RPMI7951 (cell line): Measurements from ENCODE around the gene DGAT2. TPM values are rescaled to one million over a fixed set of nuclear protein-coding genes. Genes with fewer than 3 reads are reported as not detected.

Experiments
- DNase-seq: peaks from one replicate; pipeline ENCODE4 v3.0.0-alpha.2; 2012; ENCODE audit warnings: low read depth
- total RNA-seq: library from RNA; depleted of rRNA; stranded (reverse); fragments of >200 nt; shearing (Covaris generic); gene quantifications from 2 replicates; pipeline ENCODE4 v1.2.3, GENCODE V29; 2014

Gene DGAT2
- total RNA-seq, 1 experiment from 2014 or later: 2.4 TPM

- peak; percentile 51 for DNase-seq
Measured at GRCh38 chr11:75800728-75801361, 32.3 kb downstream of the DGAT2 start.

- no peak for DNase-seq
Measured at GRCh38 chr11:75801362-75802020, 32.9 kb downstream of the DGAT2 start.

- no peak for DNase-seq
Measured at GRCh38 chr11:75802021-75802912, 33.7 kb downstream of the DGAT2 start.

- peak; percentile 60 for DNase-seq
Measured at GRCh38 chr11:75802913-75803820, 34.6 kb downstream of the DGAT2 start.

- no peak for DNase-seq
Measured at GRCh38 chr11:75809111-75809510, 40.5 kb downstream of the DGAT2 start.

- no peak for DNase-seq
Measured at GRCh38 chr11:75809991-75810390, 41.4 kb downstream of the DGAT2 start.

GRCh38 chr11:75810637-75811390, 42.2 kb downstream of the DGAT2 start:
- DNase-seq: no peak

GRCh38 chr11:75811485-75811884, 42.9 kb downstream of the DGAT2 start:
- DNase-seq: no peak

- no peak for DNase-seq
Measured at GRCh38 chr11:75812542-75813040, 44.0 kb downstream of the DGAT2 start.

- no peak for DNase-seq
Measured at GRCh38 chr11:75813124-75813523, 44.5 kb downstream of the DGAT2 start.

- peak; percentile 35 for DNase-seq
Measured at GRCh38 chr11:75813622-75814039, 45.1 kb downstream of the DGAT2 start.

GRCh38 chr11:75814363-75814676, 45.7 kb downstream of the DGAT2 start:
- DNase-seq: no peak

- peak; percentile 99 for DNase-seq
Measured at GRCh38 chr11:75814677-75815344, 46.2 kb downstream of the DGAT2 start, which contains the start of gene UVRAG. UVRAG (plus strand) TSS chr11:75815210; CDS start chr11:75815408, 198 bp downstream.

- DNase-seq: peak; percentile 31
Measured at GRCh38 chr11:75815345-75816168, 47.0 kb downstream of the DGAT2 start.

- no peak for DNase-seq
Measured at GRCh38 chr11:75816561-75817239, 48.1 kb downstream of the DGAT2 start.

- DNase-seq: peak; percentile 45
Measured at GRCh38 chr11:75820645-75821044, 52.1 kb downstream of the DGAT2 start.

GRCh38 chr11:75821202-75821601, 52.6 kb downstream of the DGAT2 start:
- DNase-seq: no peak

GRCh38 chr11:75822541-75822940, 54.0 kb downstream of the DGAT2 start:
- no peak for DNase-seq
